CD4-positive, alpha-beta T cell treated with Interleukin-17A for 4 hours (primary cell): ENCODE measurements around the gene G6PD.

Source experiments
- DNase-seq: peaks from one replicate; pipeline ENCODE4 v3.0.0-alpha.2; 2020; ENCODE audit warnings: mixed read lengths

Gene G6PD

GRCh38 chrX:154486052-154486395, 60.6 kb downstream of the G6PD start:
- peak; percentile 54 for DNase-seq

DNA sequence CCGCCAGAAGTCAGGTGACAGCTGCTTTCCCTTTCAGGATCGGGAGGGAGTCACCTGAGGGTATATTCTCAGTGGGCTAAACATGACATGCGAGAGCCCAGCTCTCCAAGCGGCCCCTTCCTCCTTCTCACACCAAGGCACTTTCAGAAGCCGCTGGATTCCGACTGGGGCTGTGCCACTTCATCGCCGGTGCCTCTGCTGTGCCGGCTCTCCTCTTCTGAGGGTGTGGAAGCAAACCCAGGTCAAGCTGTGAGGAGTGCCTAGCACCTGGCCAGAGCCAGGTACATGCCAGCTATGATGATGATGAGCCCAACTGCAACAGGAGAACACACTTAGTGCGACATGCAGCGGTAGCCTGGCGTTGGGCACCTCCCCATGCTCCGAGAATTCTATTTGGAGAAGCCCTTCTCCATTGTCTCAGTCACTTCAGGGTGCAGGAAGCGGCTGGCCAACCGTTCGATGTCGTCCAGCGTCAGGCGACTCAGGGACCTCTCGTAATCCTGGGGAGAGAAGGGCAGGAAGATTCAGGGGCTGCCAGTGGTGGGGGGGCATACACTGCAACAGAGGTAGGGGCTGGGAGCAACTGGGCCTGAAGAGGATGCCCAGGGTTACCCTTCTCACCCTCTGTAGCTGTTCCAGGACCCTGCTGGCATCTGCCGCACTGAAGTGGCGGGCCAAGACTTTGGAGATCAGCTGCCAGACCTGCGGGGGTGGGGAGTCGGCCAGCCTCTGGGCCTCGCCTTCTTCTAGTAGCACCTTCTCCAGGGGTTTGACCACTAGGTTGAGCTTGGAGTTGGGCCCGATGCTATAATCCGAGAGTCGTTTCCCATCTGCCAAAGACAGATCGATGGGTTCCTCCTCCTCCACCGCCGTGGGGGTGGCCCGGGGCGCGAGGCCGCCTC, 61.2 kb downstream of the G6PD start:
- no peak for DNase-seq

DNA sequence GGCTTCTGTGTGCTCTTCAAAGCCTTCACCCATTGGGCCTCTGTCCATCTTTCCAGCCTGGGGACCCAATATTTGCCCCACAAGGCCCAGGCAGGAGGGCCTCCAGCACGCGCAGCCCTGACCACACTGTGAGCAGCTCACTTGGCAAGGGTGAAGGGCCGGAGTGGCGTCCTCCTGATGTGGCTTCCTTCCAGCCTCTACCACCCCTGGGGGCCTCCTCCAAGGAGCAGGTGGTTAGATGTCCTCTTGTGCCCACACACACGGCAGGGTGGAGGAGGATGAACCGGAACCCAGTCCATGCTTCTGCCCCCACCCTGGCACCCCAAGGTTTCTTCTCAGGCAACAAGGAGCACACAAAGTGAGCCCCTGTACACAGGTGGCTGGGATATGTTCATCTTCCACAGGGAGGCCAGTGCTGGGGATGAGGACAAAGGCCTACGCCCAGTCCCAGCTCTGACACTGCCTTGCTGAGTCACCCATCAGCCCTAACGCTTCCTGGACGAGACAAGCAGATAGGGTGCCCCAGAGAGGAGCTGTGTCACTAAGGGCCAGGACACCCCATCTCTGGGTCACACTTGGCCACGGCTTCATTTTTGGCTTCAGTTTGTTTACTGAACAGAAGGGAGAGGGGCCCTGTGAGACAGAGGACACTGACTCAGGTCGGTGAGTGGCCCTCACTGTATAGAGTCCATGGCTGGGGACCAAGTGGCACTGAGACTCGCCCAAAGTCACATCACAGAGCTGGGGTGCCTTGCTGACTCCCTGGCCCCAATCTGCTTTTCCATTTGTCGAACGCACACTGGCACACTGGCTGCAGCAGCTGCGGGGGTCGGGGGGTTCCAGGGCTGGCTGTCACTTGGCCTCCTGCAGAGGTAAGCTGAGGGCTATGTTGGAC, 62.1 kb downstream of the G6PD start:
- no peak for DNase-seq

DNA sequence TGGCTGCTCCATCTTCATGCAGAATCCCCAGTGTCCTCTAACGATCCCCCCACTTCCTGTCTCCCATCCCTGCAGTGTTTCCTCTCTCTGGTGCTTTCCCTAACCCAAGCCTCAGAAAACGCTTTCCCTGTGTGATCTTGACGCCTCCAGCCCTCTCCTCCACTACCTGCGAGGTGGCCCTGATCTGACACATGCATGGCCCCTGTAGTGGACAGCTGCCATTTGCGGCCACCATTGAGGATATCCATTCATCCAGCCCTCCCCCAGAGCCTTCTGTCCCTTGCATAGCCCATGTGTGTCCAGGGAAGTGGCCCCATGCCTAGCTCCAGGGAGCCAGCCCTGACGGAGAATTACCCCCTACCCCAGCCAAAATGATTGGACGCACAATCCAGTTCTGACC, 63.3 kb downstream of the G6PD start:
- no peak for DNase-seq

- DNase-seq, result no peak
Measured at GRCh38 chrX:154482786-154483185, 63.9 kb downstream of the G6PD start.

DNA sequence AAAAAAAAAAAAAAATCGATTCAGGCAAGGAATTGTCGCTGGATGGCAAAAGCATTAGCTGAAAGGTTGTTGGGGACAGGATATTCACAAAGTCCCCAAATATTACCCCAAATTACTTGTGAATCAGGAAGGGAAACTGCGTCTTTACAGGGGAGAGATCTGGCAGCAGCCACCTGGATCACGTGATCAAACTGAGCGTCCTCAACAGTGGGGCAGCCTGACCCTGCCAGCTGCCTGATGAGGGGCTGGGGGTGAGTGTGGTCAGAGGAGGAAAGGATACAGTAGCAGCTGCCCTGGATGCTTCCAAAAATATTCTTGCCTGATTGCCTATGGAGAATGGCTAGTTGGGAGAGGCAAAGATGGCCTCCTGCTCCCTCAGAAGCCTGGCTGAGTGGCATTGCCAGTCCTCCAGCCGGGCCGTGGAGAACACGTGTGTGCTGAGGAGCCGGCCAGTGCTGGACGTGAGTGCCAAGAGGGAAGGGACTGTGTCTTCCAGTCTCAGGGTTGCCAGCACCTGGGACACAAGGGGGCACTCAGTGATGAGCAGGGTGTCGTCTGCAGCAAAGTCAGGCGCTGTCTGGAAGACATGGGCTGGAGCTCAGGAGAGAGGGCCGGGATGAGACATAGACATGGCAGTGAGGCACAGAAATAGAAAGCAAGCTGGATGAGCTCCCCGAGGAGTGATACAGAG, 64.6 kb downstream of the G6PD start:
- DNase-seq, result no peak
